C4-2B (cell line): ENCODE measurements around the gene LAD1.

Experiments used
- CTCF ChIP-seq: fragments of 450-650 bp; conservative IDR thresholded peaks from 2 replicates; pipeline ENCODE4 v1.5.1; 2017; ENCODE audit warnings: mild to moderate bottlenecking
- ZFX ChIP-seq: fragments of 450-650 bp; IDR thresholded peaks from 2 replicates; pipeline ENCODE4 v1.6.1; 2017

GRCh38 chr1:201347498-201348210, 51.5 kb downstream of the LAD1 start:
- TF ChIP-seq CTCF (no peak), ZFX (no peak)
